GM19467 (cell line): Measurements from ENCODE around the gene RXRB.
"Not testable (repeated sequence)": the region's sequence is repeated elsewhere in the genome, so short reads cannot be mapped to it uniquely, and the experiment has no call there.

ENCODE experiments used
- ATAC-seq: cut with Tn5 transposase; IDR thresholded peaks from one replicate; pipeline ENCODE4 v1.9.1; 2021; ENCODE audit warnings: mild to moderate bottlenecking, moderate library complexity; ENCODE audit not compliant: unreplicated experiment

RXRB gene

DNA sequence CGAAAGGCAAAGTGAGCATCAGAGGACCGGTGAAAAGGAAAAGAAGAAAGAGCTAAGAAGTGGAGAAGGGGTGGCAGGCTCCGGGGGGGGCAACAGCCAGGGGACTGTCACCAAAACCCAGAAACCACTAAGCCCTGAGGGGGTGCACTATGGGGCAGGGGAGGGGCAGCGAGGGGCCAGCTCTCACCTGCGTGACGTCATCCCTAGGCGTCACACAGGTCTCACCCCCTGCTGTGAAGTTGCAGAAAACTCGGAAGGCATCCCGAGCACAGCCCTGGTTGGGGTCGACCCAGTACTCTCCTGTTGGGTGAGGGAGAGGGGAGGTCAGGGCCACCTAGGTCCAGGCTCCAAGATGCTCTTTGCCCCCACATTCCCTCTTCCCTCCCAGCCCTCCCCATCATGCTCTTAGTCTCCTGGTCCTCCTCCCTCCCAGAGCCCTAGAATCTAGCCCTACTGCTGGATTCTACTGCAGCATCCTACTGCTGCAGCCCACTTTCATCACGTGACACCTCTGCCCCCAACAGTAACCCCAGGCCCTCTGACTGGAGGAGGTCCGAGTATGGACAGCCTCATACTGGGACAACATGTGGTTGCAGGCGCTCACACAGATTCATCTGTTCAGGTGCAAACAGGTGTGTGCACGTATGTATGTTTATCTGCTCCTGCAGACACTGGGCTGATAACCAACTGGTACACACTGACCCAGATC is 35.6 kb downstream of the RXRB start:
- no peak for ATAC-seq

DNA sequence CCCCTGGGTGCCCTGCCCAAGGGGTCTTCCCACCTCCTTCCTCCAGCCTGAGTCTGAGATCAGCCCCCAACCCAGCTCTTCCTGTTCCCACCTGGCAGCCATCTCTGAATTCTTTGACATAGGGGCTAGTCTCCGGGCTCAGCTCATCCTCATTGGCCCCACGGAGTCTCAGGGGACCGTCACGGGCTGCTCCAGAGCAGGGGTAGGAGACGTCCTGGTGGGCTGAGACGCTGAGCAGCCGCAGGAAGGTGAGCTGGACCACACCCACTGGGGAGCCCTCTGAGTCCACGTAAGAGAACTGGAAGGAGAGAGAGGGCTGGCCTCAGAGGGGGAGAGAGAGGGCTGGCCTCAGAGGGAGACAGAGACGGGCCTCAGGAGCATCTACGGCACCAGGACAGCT is 36.3 kb downstream of the RXRB start:
- no peak for ATAC-seq

DNA sequence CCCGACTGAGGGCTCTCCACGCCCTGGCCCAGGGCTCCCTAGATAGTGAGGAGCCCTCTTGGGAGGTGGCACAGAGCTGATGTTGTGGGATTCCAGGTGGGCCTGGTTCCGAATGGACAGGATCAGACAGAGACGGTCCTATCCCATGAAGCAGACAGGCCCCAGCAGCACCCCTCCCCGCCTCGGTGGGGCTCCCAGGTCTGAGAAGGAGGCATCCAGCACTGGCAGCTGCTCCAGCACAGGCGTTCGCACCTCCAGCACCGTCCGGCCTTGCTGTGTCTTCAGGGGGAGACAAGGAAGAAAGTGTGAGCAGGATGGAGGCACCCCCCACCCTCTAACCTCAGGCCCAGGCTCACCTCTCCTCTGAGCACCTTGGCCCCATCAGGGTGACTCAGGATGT is 36.9 kb downstream of the RXRB start:
- ATAC-seq = no peak

DNA sequence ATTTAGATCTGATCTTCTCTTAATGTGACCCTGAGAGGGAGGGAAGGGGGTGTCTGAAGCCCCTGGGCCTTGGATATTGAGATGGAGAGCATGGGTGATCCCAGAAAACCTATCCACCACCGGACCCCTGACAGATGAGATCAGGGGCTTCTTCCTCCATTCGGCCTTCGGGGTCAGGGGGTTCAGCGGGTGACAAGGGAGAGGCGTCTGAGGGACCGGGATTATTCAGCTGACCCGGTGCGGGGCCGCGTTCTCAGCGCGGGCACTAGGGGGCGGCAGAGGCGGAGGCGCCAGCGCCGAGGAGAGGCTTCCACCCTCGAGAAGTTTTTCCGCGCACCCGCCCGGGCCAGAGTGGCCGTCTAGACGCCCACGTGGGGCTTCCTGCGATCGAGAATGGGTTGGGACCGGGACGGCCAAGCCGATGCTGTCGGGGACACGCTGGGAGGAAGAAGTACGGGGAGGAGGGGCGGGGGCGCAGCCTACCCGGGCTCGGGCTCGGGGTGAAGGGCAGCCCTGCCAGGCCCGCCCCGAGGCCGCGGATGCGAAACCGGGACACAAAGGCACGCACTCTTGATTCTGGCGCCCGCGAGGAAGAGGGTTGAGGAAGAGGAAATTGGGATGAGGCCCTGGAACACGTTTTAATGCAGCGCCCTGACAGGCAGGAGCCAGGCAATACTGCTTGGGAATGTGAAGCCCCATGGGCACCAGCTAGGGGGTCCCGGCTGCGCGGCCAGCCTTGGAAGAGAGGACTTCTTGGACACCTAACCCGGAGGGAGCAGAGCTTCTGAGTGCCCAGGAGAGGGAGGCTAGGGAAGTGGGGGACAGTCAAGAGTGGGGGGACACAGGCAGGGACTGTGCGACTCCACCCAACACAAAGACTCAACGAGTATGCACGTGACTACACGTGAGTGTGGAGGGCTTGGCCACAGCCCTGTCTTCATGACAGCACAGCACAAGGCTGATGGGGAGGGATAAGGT is 38.8 kb downstream of the RXRB start:
- ATAC-seq = peak; percentile 60

DNA sequence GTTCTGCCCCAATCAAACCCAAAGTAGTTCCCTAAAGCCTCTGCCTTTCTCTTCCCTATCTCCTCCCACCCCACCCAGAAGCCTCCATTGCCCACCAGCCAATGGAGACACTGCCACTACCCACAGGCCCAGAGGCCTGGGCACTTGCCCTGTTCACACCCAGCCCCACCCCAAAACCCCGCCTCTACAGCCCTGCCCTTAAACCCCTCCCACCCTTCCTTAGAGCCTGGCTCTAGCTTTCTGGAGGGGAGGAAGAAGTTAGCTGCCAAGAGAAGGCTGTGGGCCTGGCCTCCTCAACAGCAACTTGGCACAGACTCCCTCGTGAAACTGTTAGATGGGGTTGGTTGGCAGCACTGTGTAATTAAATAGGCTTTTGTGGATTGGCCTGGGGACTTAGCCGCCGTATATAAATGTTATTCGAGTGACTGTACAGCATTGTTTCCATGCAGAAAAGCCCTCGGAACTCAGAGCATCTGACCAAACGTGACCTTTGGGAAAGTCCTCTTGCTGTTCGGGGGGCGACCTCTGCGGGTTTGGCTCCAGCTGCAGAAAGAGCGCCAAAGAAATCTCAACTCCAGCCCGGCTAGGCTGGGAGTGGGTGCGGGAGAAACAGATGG is 39.6 kb downstream of the RXRB start:
- ATAC-seq = no peak

DNA sequence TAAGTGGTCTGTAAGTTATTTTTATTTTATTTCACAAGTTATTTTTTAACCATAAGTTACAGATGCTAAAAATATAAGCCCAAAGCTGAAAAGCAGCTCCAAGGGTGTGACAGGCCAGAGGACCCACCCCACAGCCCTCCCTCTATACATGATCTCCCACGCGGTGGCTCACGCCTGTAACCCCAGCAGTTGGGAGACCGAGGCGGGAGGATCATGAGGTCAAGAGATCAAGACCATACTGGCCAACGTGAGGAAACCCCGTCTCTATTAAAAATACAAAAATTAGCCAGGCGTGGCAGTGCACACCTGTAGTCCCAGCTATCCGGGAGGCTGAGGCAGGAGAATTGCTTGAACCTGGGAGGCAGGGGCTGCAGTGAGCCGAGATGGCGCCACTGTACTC is 40.4 kb downstream of the RXRB start:
- ATAC-seq = no peak

DNA sequence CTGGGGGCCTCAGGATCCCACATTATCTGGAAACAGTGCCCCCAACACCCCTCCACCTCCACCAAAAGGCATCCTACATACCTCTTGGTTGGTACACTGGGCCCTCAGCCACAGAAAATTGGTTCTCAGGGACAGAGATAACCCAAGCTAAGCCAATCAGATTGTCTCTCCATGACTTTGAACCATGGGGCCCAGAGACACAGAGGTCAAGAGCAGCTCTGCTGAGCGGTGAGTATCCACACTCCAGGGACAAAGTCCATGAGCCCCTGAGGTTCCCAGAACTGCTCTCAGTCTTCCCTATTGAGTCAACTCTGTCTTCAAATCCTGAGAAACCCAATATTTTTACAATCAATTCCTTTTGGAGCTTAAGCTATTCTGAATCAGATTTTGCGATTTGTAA is 43.5 kb downstream of the RXRB start:
- no peak for ATAC-seq

DNA sequence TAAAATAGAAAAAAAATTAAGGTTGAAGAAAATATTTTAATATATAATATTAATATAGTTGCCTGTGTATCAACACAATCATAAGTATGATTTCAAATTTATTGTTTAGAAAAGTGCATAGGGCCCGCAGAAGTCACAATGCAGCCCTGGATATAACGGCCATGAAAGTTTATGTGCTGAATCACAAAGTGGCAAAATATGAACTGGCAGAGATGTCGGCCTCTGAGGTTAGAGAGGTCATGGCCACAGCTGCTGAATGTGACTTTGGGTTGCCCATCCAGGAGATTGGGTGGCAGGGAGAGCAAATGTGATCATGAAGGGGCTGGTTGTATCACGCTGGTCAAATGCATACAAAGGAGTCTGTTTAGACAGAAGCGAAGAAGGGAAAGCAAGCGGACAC is 43.9 kb downstream of the RXRB start:
- ATAC-seq = no peak

DNA sequence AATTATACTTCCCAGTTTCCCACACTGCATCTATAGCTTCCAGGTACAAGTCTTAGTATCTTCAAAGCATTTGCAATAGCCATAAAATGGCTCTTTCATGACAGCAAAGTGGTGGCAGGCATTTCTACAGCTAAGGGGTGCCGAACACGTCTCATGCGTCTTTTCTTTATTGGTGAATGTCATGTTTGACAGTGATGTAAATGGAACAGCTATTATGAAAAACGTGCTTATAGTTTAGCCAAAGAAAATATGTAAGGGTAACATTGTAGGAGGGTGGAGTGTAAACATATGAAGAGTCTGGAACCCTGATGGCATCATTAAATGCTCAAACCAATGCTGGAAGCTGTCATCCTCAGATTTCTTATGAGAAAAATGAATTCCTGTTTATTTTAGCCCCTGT is 46.1 kb downstream of the RXRB start:
- no peak for ATAC-seq

DNA sequence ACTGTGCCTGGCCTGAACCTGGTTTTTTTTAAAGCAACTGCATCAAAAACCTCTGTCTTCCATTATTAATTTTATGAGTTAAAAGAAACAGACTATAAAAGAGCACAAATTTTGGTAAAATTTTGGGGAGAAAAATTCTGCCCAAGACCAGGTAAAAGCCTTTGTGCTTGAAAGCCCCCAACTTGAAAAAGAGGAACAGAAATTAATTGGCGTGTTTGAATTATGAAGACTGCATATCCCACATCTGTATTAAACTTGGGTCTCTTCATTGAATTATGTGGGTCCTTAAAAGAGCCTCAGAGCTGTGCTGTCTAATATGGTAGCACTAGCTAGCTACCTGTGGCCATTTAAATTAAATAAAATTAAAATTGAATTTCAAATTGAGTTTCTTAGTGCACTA is 49.4 kb downstream of the RXRB start:
- no peak for ATAC-seq

DNA sequence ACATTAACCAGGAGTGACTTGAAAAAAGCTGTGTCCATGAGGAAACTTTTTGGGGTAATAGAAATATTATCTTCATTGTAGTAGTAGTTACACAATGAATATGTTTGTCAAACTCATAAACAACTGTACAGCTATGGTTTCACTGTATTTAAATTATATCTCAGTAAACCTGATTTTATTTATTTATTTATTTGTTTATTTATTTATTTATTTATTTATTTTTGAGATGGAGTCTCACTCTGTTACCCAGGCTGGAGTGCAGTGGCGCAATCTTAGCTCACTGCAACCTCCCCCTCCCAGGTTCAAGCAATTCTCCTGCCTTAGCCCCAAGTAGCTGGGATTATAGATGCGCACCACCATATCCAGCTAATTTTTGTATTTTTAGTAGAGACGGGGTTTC is 49.9 kb downstream of the RXRB start:
- ATAC-seq = not testable (repeated sequence)

DNA sequence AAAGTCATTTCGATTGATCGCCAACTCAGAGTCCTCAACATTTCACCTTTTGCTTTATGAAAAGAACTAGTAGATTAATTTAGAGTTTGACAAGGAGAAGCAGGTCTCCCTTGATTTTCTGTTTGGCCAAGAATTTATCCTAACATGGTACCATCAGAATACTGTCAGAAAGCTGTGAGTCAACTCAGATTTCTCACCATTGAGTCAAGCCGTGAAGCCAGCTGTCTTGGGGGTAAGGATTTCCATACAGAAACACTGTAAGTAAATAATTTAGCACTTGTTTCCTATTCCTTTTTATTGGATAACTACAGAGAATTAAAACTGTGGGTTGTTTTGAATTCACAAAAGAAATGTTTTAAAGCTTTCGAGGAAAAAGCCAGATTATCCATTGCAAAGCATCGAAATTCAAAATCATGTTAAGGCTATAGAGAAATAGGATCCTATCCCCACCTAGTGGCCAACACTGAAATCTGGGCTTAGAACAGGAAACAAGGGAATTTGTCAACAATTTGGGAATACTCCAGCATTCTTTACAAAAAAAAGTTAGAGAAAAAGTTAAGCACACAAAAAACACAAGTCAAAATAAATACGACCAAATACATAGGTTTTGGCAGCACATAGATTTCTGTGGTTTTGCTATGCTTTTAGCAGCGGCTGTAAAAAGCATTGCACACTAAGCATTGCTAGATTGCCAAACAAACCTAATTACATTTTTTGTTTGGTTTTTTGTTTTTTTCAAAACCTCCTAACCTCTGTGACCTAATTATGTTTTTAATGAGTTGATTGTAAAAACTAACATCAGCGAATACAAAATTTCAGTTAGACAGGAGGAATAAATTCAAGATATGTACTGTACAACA is 52.4 kb downstream of the RXRB start:
- ATAC-seq = no peak

DNA sequence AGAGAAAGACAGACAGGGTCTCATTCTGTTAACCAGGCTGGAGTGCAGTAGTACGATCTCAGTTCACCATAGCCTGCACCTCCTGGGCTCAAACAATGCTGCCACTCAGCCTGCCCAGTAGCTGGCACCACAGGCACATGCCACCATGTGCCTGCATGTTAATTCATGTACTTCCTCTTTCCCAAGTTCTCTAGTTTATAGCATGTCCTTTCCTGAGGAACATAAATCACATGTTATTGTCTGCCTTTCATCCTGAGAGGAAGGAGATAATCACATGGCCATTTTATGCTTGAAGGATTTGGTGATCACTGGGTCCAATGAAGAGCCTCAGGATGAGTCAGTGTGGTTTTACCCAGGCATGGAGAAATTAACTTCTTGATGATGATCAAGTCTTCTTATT is 56.1 kb downstream of the RXRB start:
- ATAC-seq = no peak
